K562 (cell line): ENCODE results near the gene MUC5B.

ENCODE experiments used
- BMI1 ChIP-seq: fragments of 150-350 bp; IDR thresholded peaks from 2 replicates; pipeline ENCODE4 v1.6.1; 2014; ENCODE audit warnings: low read length
- HCFC1 ChIP-seq: IDR thresholded peaks from 2 replicates; pipeline ENCODE4 v1.6.1; 2012; ENCODE audit warnings: low read depth, low read length, improper control_type of control experiment
- MAX ChIP-seq: sonication (generic); formaldehyde crosslinking; IDR thresholded peaks from 2 replicates; pipeline ENCODE4 v1.9.0; 2022; ENCODE audit warnings: mild to moderate bottlenecking, missing genetic modification reagents
- TAF1 ChIP-seq: IDR thresholded peaks from 2 replicates; pipeline ENCODE4 v1.6.1; 2011; ENCODE audit warnings: mild to moderate bottlenecking, low read length, moderate library complexity; ENCODE audit not compliant: insufficient read depth, control insufficient read depth, severe bottlenecking; ENCODE audit errors: extremely low read depth
- TF ChIP-seq, protein P1 (sequence below): conservative IDR thresholded peaks from 2 replicates; pipeline ENCODE4 v1.6.1; 2011; ENCODE audit warnings: low read depth, mild to moderate bottlenecking, low read length; ENCODE audit not compliant: control insufficient read depth

GRCh38 chr11:1203505-1204271, 19.2 kb upstream of the MUC5B start:
- TF ChIP-seq HCFC1, result no peak
- TF ChIP-seq MAX (CRISPR knock-in tag), result no peak
- no peak for TF ChIP-seq BMI1
- TF ChIP-seq, protein P1, sequence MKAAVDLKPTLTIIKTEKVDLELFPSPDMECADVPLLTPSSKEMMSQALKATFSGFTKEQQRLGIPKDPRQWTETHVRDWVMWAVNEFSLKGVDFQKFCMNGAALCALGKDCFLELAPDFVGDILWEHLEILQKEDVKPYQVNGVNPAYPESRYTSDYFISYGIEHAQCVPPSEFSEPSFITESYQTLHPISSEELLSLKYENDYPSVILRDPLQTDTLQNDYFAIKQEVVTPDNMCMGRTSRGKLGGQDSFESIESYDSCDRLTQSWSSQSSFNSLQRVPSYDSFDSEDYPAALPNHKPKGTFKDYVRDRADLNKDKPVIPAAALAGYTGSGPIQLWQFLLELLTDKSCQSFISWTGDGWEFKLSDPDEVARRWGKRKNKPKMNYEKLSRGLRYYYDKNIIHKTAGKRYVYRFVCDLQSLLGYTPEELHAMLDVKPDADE, result no peak
- TF ChIP-seq TAF1, result no peak
